Adrenal gland (tissue), 5 donors: Measurements from ENCODE around the gene ALG9.

ENCODE experiments used
- POLR2A ChIP-seq, 2 donors: fragments of 450-650 bp; IDR thresholded peaks; one replicate each; pipeline ENCODE4 v1.6.1; 2017; ENCODE audit warnings: antibody characterized with exemption in 2 of 2, mild to moderate bottlenecking in 2 of 2, moderate library complexity in 1 of 2
- TF ChIP-seq, protein P1 (sequence below), 6 experiments: fragments of 450-650 bp in 4 of 6; fragments of 200-600 bp in 2 of 6; sonication (generic) in 1 of 6; IDR thresholded peaks; 1 replicate in 5 of 6; 2 replicates in 1 of 6; pipeline versions ENCODE4 v1.5.1 to v1.8.0; 2016 to 2021; ENCODE audit warnings: antibody characterized with exemption in 6 of 6, mild to moderate bottlenecking in 2 of 6, moderate library complexity in 1 of 6
- donor health status: DM: no; HTN: no; CAD: no.

DNA sequence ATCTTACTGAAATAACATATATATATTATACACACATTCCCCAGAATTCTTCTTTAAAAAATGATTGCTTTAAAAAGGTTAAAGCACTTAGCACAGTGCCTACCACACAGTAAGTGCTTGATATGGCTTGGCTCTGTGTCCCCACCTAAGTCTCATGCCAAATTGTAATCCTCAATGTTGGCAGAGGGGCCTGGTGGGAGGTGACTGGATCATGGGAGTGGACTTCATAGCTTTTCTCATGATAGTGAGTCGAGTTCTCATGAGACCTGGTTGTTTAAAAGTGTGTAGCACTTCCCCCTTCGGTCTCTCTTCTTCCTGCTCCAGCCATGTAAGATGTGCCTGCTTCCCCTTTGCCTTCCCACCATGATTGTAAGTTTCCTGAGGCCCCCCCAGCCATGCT, 34.0 kb upstream of the ALG9 start:
- TF ChIP-seq, protein P1, sequence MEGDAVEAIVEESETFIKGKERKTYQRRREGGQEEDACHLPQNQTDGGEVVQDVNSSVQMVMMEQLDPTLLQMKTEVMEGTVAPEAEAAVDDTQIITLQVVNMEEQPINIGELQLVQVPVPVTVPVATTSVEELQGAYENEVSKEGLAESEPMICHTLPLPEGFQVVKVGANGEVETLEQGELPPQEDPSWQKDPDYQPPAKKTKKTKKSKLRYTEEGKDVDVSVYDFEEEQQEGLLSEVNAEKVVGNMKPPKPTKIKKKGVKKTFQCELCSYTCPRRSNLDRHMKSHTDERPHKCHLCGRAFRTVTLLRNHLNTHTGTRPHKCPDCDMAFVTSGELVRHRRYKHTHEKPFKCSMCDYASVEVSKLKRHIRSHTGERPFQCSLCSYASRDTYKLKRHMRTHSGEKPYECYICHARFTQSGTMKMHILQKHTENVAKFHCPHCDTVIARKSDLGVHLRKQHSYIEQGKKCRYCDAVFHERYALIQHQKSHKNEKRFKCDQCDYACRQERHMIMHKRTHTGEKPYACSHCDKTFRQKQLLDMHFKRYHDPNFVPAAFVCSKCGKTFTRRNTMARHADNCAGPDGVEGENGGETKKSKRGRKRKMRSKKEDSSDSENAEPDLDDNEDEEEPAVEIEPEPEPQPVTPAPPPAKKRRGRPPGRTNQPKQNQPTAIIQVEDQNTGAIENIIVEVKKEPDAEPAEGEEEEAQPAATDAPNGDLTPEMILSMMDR (IDR thresholded peaks at IDR 0.05): no peak
- no peak for TF ChIP-seq POLR2A (IDR thresholded peaks at IDR 0.05)
